ENCODE measurements around the gene CDS1. TPM values are rescaled to one million over a fixed set of nuclear protein-coding genes. Genes with fewer than 3 reads are reported as not detected.
A peak's percentile ranks its signal among the peaks of the same experiment; 100 is the strongest.
"Not testable (repeated sequence)": the region's sequence is repeated elsewhere in the genome, so short reads cannot be mapped to it uniquely, and the experiment has no call there.

CDS1 gene
- 9.6 and 12.9 TPM in 2 replicates for total RNA-seq

DNA sequence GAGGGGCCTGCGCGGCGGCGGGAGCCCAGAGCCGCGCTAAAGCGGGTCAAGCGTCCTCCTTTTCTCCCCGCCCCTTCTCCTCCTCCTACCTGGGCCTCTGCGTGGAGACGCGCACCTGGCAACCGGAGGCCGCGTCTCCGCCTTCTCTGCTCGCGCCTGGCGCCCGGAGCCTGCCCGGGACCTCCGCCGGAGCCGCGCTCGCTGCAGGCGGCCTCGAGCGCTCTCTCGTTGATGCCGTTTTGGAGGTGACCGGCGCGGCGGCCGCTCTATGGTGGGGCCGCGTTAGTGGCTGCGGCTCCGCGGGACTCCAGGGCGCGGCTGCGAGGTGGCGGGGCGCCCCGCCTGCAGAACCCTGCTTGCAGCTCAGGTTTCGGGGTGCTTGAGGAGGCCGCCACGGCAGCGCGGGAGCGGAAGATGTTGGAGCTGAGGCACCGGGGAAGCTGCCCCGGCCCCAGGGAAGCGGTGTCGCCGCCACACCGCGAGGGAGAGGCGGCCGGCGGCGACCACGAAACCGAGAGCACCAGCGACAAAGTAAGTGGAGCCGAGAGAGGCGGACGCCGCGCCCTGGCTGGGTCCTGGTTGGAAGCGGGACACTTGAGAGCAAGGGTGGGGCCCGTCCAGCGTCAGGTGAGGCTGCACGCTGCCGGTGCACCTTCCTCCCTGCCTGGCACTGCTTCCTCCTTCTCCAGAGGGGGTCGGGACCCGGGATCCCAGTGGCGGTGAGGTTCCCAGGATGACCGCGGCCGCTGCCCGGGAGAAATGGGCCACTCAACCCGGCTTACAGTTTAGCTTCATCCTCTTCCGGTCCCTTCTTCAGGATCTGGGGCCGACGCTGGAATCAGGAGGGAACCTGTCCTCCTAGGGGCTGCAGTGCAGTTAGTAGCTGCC is at the start of gene CDS1:
Gene CDS1, plus strand, starts transcription at position 140 of the 888 bp plus-strand sequence. Its CDS starts 275 bp downstream, at position 415.
- TF ChIP-seq, protein P1, sequence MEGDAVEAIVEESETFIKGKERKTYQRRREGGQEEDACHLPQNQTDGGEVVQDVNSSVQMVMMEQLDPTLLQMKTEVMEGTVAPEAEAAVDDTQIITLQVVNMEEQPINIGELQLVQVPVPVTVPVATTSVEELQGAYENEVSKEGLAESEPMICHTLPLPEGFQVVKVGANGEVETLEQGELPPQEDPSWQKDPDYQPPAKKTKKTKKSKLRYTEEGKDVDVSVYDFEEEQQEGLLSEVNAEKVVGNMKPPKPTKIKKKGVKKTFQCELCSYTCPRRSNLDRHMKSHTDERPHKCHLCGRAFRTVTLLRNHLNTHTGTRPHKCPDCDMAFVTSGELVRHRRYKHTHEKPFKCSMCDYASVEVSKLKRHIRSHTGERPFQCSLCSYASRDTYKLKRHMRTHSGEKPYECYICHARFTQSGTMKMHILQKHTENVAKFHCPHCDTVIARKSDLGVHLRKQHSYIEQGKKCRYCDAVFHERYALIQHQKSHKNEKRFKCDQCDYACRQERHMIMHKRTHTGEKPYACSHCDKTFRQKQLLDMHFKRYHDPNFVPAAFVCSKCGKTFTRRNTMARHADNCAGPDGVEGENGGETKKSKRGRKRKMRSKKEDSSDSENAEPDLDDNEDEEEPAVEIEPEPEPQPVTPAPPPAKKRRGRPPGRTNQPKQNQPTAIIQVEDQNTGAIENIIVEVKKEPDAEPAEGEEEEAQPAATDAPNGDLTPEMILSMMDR (conservative IDR thresholded peaks at IDR 0.05; ENCODE audit: low read depth, low read length): no peak
- peak within 1 kb of the TSS; percentile 78 for H3K4me3 ChIP-seq (ENCODE audit: low read depth, low read length)
- DNase-seq (ENCODE audit: low read depth): no peak

DNA sequence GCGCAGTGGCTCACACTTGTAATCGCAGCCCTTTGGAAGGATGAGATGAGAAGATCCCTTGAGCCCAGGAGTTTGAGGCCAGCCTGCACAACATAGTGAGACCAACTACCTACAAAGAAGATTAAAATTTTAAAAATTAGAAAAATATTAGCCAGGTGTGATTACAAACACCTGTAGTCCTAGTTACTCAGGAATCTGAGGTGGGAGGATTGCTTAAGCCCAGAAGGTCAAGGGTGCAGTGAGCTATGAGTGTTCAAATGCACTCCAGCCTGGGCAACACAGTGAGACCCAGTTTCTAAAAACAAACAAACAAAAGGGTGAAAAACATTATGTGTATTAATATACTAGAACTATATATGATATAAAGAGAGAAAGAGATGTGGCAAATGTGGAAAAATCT is 47.0 kb upstream of the CDS1 start:
- H3K4me3 ChIP-seq (ENCODE audit: low read depth, low read length): no peak overlapping the region
- TF ChIP-seq, protein P1 (conservative IDR thresholded peaks at IDR 0.05; ENCODE audit: low read depth, low read length): no peak
- no peak for DNase-seq (ENCODE audit: low read depth)

DNA sequence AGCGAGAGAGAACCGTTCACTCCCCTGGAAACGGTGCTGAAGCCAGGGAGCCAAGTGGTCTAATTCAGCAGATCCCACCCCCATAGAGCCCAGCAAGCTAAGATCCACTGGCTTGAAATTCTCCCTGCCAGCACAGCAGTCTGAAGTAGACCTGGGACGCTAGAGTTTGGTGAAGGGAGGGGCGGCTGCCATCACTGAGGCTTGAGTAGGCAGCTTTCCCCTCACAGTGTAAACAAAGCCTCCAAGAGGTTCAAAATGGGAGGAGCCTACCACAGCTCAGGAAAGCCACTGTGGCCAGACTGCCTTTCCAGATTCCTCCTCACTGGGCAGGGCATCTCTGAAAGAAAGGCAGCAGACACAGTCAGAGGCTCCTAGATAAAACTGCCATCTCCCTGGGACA is 37.8 kb upstream of the CDS1 start:
- no peak overlapping the region for H3K4me3 ChIP-seq (ENCODE audit: low read depth, low read length)
- TF ChIP-seq, protein P1 (conservative IDR thresholded peaks at IDR 0.05; ENCODE audit: low read depth, low read length): no peak
- no peak for DNase-seq (ENCODE audit: low read depth)

DNA sequence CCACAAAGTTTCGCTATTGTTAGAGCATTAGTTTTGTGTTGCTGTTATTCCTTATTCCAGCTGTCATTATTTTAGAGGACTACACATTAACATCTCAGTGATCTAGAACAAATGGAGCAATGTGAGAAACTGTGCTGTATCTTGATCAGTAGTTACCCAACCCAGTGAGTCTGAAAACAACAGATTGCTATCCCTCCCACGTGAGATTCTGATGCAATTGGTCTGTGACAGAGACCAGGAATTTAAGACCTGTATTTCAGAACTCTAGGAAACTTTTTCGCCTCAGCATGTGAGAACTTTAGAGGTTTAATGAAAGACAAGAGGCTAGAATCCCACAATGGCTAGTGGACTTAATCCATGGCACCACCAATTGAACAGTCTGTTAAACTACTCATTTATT is 35.7 kb upstream of the CDS1 start:
- no peak overlapping the region for H3K4me3 ChIP-seq (ENCODE audit: low read depth, low read length)
- peak; percentile 26 for DNase-seq (ENCODE audit: low read depth)
- TF ChIP-seq, protein P1 (conservative IDR thresholded peaks at IDR 0.05; ENCODE audit: low read depth, low read length): no peak

DNA sequence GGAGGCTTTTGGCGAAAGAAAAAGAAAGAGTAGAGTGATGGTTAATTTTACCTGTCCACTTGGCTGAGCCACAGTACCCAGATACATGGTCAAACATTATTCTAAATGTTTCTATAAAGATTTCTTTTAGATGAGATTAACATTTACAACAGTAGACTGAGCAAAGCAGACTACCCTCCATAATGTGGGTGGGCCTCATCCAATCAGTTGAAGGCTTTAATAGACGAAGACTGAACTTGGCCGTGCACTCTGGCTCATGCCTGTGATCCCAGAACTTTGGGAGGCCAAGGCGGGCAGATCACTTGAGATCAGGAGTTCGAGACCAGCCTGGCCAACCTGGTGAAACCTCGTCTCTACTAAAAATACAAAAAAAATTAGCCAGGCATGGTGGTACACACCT is 33.7 kb upstream of the CDS1 start:
- not testable (repeated sequence) for H3K4me3 ChIP-seq (ENCODE audit: low read depth, low read length); DNase-seq (ENCODE audit: low read depth)

DNA sequence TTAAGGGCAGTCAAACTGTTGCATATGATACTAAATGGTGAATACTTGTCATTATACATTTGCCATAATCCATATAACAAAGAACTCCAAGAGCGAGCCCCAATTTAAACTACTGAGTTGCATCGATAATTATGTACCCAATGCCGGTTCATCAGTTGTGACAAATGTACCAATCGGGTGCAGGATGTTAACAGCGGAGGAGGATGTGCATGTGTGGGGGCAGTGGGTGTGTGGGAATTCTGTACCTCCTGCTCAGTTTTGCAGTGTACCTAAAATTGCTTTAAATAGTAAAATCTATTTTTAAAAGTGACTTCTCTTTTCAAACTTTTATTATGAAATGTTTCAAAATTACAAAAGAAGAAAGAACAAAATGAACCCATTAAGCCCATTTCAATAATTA is 20.8 kb upstream of the CDS1 start:
- no peak for DNase-seq (ENCODE audit: low read depth)
- TF ChIP-seq, protein P1 (conservative IDR thresholded peaks at IDR 0.05; ENCODE audit: low read depth, low read length): no peak

GRCh38 chr4:84563002-84563401 is 19.9 kb upstream of the CDS1 start:
- DNase-seq (ENCODE audit: low read depth): no peak
- H3K4me3 ChIP-seq (ENCODE audit: low read depth, low read length): no peak overlapping the region
- TF ChIP-seq, protein P1 (conservative IDR thresholded peaks at IDR 0.05; ENCODE audit: low read depth, low read length): no peak

More for the DNA sequence above, 20.8 kb upstream of the CDS1 start:
- no peak overlapping the region for H3K4me3 ChIP-seq (ENCODE audit: low read depth, low read length)
